ENCODE data around the gene BEND7. TPM values are rescaled to one million over a fixed set of nuclear protein-coding genes. Genes with fewer than 3 reads are reported as not detected.

BEND7 gene
- total and polyA plus RNA-seq, 2 of the 8 experiments (the other 6 are each of a cell fraction or from before 2014, with no cell fraction given): 1.9 to 8.2 TPM

- Histone ChIP-seq H3K4me1 (replicated peaks in 1 of 4; ENCODE audit: control insufficient read depth in 3 of 4, insufficient read depth in 4 of 4, low read length in 3 of 4) (no peaks in the 10 kb centered on the region), H3K4me3 (ENCODE audit: extremely low read depth in 1 of 4, insufficient read depth in 2 of 4, low read depth in 3 of 4, low read length in 4 of 4) (no peak overlapping the region), H2AFZ (ENCODE audit: low read length) (0 out of 2 replicates have a peak overlapping the region, but pooled peaks have one; percentile 29), H3K27me3 (replicated peaks in 1 of 4; ENCODE audit: control insufficient read depth in 3 of 4, extremely low read depth in 1 of 4, insufficient read depth in 3 of 4, low read length in 3 of 4) (no peaks in the 10 kb centered on the region), H4K20me1 (replicated peaks in 1 of 2; ENCODE audit: control insufficient read depth in 1 of 2, insufficient read depth in 2 of 2, low read length in 2 of 2) (no peaks in the 10 kb centered on the region), H3K36me3 (ENCODE audit: control insufficient read depth in 2 of 4, insufficient read depth in 4 of 4, low read length in 3 of 4) (no peaks in the 10 kb centered on the region), H3K79me1 (ENCODE audit: low read depth, low read length) (no peaks in the 10 kb centered on the region), H3K27ac (ENCODE audit: low read depth, low read length) (no peak overlapping the region), H3K14ac (ENCODE audit: insufficient read length) (no peak overlapping the region), H2AK5ac (ENCODE audit: low read depth, low read length) (no peak overlapping the region), H3K23ac (ENCODE audit: insufficient read length) (no peak overlapping the region), H3K9me3 (ENCODE audit: insufficient read depth in 2 of 2, low read depth in 1 of 2, low read length in 1 of 2) (no peaks in the 10 kb centered on the region), H3K9ac (replicated peaks in 1 of 4; ENCODE audit: extremely low read depth in 1 of 4, low read depth in 3 of 4, low read length in 3 of 4) (no peak overlapping the region), H2BK120ac (replicated peaks; ENCODE audit: low read depth, low read length) (no peak overlapping the region), H2BK20ac (ENCODE audit: low read length) (no peak overlapping the region), H4K91ac (replicated peaks; ENCODE audit: insufficient read length, low read length) (no peak overlapping the region), H3K23me2 (ENCODE audit: low read depth, low read length) (no peaks in the 10 kb centered on the region), H2BK15ac (ENCODE audit: low read length) (no peak overlapping the region), H3K56ac (replicated peaks; ENCODE audit: insufficient read length, low read depth, low read length) (no peak overlapping the region), H2BK12ac (ENCODE audit: low read depth, low read length) (no peak overlapping the region), H3K18ac (ENCODE audit: extremely low read depth, low read length) (no peak overlapping the region), H2BK5ac (ENCODE audit: low read depth, low read length) (no peak overlapping the region), H3K4me2 (ENCODE audit: insufficient read depth in 1 of 2, low read depth in 2 of 2, low read length in 2 of 2) (no peak overlapping the region), H4K5ac (ENCODE audit: insufficient read length, low read depth, low read length) (no peak overlapping the region), H3K4ac (replicated peaks; ENCODE audit: insufficient read length, low read depth, low read length) (no peak overlapping the region), H4K8ac (ENCODE audit: extremely low read depth, insufficient read depth, low read length) (no peak overlapping the region), H3K79me2 (ENCODE audit: control insufficient read depth in 1 of 2, insufficient read depth in 2 of 2, low read length in 2 of 2) (no peaks in the 10 kb centered on the region)
- TF ChIP-seq, protein P1, sequence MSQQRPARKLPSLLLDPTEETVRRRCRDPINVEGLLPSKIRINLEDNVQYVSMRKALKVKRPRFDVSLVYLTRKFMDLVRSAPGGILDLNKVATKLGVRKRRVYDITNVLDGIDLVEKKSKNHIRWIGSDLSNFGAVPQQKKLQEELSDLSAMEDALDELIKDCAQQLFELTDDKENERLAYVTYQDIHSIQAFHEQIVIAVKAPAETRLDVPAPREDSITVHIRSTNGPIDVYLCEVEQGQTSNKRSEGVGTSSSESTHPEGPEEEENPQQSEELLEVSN (IDR thresholded peaks at IDR 0.05): no peak
- no peak for TF ChIP-seq KDM4A (IDR thresholded peaks at IDR 0.05; ENCODE audit: low read depth, low read length, severe bottlenecking)
- no peak for TF ChIP-seq GTF2F1 (IDR thresholded peaks at IDR 0.05; ENCODE audit: borderline replicate concordance, low read depth, low read length)
- TF ChIP-seq POLR2A (IDR thresholded peaks at IDR 0.05; ENCODE audit: control extremely low read depth in 1 of 2, low read depth in 2 of 2, low read length in 2 of 2): no peak
- no peak for TF ChIP-seq RAD21 (IDR thresholded peaks at IDR 0.05 in 1 of 2, conservative IDR thresholded peaks at IDR 0.05 in 1 of 2; ENCODE audit: low read depth in 2 of 2, low read length in 2 of 2)
- TF ChIP-seq JUN (IDR thresholded peaks at IDR 0.05; ENCODE audit: low read depth, low read length): no peak
- TF ChIP-seq SUZ12 (IDR thresholded peaks at IDR 0.05; ENCODE audit: low read length): no peak
- WGBS, 2 experiments (ENCODE audit: extremely low coverage in 1 of 2, insufficient coverage in 1 of 2, insufficient read length in 1 of 2, insufficient replicate concordance in 2 of 2, low coverage in 1 of 2, low lambda C conversion rate in 2 of 2, missing lambda C conversion rate in 1 of 2): 100% methylated on average over 2 of the region's 2 CpGs; no CpG with 5 or more reads in 1 of the 2 experiments
- POLR2A ChIA-PET (ENCODE audit: partially characterized antibody): no interaction called here
- DNase-seq (ENCODE audit: low read depth in 1 of 2, low spot score in 2 of 2) (no peak), FAIRE-seq (no peak)
- CTCF ChIA-PET (ENCODE audit: partially characterized antibody): interaction anchor here (0.8 to 14.8 kb wide), 7 partner anchors 11 to 115 kb away, joined by 3 to 132 read pairs (median 5); no protein-coding TSS in a partner anchor
Measured at GRCh38 chr10:13421382-13421917, 107.4 kb downstream of the BEND7 start.
